Kidney glomerular epithelial cell (primary cell): ENCODE results near the gene PTPRN2.

ENCODE experiments used
- DNase-seq: peaks from one replicate; lab custom pipeline; 2025; lab: John Stamatoyannopoulos, UW

PTPRN2 gene

DNA sequence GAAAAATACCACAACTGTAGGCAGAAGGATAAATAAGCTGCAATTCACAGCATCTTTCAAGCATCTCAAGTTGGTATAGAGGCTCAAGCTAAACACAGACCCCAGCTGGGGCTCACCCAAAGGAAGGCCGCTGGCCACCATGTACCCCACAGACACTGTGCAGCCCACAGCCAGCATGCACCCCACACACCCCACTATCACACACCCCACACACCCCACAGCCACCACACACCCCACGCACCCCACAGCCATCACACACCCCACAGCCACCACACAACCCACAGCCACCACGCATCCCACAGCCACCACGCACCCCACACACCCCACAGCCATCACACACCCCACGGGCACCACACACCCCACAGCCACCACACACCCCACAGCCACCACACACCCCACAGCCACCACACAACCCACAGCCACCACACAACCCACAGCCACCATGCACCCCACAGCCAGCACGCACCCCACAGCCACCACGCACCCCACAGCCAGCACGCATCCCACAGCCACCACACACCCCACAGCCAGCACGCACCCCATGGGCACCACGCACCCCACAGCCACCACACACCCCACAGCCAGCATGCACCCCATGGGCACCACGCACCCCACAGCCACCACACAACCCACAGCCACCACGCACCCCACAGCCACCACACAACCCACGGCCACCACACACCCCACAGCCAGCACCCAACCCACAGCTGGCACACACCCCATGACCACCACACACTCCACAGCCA, 1036.1 kb downstream of the PTPRN2 start:
- no peak for DNase-seq

DNA sequence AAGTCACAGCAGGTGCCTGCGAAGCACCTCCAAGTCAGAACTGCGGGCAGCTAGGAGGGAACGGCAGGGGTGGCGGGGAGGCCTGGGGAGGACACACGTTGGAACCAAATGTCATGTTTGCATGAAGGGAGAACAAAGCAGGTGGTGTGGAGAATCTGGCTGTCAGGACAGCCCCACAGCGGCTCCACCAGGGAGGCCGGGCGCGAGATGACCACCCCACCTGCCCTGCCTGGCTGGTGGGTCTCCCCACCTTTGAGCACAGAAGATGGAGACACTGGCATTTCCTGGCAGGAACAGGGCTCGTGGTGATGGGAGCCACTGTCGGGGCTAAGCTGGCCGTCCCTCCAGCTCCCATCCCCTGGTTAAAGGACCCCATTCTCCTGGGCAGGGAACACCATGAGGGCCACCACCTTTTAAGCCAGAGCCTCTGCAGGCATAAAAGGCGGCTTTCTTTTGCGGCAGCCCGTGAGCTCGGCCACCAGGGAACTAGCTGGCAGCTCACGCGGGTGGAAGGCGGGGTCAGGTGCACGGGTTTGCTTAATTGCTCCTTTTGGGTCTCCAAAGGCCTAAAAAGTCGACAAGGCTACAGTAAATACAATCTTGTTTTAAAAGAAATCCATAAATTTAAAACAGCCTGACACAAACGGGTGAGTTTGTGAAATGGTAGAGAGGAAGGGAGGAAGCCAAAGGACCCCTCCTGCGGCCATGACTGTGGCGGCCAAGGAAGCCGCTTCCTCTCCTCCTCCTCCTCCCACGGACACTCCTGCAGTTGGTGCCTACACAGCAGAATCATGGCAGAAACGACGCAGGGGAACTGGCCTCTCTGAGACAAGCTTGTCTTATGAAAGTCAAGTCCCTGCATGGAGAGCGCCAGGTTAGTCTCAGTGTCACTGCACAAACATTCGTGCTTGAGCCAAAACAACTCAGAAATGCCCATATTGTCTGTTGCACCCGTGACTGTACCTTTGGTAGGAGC, 1037.0 kb downstream of the PTPRN2 start:
- no peak for DNase-seq

DNA sequence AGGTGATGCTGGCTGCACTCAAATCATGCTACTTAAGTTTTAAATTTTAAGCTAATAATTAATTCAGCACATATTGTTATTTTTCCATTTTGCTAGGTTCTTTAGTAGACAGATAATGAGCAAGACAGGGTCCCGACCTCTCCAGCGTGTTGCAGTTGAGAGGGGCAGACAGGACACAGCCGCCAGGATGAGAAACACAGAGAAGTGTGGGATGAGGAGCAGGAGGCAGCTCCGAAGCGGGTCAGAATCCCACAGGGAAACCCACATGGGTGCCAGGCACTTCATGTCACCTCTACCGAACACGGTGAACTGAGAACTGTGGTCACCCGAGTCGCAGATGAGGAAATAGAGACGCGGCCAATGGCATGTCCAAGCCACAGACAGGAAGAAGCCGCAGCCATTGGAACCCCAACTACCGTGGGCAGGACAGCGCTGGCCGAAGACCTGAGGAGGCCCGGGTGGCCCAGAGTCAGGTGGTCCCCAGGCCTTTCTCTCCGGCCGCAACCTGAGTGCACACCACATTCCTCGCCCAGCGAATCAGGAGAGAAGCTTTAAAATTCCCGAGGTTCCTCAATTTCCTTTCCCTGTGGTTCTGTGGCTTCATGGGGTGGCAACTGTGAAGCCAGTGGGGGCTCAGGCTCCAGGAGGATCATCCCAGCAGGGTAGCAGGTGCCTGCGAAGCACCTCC, 1037.9 kb downstream of the PTPRN2 start:
- no peak for DNase-seq

DNA sequence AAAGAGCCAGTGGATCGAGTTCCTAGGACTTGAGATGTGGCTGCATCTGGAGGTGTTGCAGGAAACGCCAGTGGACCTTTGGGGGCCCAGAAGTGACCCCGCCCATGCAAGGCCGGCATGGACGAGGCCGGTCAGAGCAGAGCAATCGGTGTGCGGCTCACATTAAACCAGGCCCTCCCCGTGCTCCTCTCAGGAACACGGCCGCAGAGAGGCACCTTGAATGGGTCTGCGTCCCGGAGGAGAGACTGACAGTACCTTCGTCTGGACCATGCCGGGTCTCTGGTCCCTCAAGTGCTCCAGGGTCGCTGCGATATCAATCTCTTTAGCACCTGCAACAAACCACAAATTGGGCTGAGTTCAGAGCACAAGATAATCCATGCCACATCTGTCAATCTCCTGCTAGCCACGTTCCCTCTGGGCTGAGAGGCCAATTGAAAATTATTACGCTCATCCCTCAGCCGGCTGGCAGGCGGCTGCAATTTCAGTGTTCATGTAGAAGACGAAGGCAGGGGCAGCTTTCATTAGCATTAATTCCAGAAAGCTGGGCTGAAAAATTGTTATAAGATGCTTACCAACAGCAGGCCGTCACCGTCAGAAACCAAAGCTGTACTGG, 1038.8 kb downstream of the PTPRN2 start:
- no peak for DNase-seq

DNA sequence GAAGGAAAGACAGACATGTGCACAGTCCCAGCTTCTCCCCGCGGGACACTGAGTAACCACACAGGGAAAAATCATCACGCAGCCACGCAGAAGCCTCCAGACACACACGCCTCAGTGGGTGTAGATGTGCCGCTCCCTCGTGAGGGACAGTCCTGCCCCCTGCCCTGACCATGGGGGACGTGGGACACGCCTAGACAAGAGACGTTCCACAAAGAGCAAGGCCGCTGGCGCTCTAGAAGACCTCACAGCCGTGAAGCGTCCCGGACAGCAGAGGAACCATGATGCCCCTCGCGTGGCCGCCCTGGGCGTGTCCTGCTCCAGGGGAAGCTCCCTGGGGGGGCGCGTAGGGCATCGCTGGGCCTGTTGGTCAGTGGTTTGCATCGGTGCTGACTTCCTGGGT, 1040.0 kb downstream of the PTPRN2 start:
- no peak for DNase-seq

DNA sequence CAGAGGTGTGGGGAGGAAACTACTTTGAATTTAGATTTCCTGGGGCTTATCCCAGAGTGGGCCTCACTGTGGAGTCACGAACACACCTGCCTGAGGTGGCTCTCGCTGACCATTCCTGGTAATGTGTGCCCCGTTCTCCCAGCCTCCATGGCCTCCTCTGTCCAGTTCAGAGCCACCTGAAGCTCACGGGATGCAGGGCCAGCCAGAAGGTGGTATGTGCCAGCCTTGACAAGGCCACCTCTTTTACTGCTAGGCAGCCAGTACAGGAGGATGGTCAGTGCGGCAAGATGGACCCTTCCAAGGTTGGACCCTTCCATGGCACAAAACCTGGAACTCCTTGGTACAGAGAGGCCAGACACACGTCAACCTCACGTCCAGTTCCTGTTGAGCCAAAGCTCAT, 1040.5 kb downstream of the PTPRN2 start:
- no peak for DNase-seq

DNA sequence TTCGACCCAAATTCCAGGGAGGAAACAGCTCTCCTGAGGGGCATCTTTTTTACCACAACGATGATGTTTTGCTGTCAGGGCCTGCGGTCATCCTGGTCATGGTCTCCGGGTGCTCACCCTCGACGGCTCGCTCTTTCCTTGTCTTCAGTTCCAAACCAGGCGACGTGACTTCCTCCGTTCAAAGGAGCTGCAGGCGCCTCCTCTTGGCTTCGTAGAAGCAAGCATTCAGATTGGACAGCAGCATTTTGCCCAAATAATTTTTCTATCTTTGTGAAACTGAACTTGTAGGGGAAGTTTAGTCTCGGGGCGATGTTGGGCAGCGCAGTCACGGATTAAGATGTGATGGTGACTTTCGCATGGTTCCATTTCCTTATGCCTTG, 1042.0 kb downstream of the PTPRN2 start:
- no peak for DNase-seq

DNA sequence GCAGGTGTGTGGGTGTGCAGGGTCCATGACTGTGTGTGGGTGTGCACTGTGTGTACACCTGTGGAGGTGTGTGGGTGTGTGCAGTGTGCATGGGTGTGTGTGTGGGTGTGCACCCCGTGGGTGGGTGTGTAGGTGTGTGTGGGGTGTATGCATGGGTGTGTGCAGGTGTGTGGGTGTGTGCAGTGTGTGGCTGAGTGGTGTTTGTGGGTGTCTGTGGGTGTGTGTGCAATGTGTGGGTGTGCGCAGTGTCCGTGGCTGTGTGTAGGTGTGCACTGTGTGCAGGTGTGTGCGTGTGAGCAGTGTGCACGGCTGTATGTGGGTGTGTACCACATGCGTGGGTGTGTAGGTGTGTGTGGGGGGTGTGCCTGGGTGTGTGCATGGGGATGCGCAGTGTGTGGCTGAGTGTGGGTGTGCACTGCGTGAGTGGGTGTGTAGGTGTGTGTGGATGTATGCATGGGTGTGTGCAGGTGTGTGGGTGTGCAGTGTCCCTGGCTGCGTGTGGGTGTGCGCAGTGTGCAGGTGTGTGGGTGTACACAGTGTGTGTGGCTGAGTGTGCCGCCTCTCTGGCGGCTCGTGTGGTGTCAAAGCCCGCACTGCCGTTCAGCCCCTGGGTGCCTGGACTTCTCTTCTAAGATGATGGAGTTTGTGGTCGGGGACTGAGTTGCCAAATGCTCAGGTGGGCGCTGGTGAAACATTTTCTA, 1042.5 kb downstream of the PTPRN2 start:
- DNase-seq: no peak

DNA sequence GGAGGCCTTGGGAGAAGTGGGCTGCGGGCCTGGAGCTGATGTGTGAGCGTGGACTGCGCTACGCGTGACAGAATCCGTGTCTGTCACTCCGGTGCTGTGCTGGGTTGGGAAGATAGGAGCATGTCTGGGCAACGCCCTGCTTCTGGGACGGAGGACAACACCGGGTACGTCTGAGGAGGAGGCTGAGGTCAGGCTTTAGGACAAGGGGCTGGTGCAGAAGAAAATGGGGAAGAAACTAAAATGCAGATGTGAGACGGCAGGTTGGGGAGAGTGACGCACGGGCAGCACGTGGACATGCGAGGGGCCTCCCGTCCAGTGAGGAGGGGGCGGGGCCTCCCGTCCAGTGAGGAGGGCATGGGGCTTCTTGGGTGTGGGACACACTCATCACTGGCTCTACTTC, 1043.4 kb downstream of the PTPRN2 start:
- no peak for DNase-seq

DNA sequence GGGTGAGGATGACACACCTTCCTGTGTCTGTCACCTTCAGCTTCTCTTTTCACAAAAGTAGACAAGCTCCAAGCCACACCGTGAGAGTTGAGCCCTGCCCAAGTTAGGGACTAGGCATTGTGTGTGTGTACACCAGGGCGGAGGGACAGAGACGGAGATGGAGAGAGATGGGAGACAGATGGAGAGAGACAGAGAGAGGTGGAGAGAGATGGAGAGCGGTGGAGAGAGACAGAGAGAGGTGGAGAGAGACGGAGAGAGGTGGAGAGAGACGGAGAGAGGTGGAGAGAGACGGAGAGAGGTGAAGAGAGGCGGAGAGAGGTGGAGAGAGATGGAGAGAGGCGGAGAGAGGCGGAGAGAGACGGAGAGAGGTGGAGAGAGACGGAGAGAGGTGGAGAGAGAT, 1043.8 kb downstream of the PTPRN2 start:
- no peak for DNase-seq

DNA sequence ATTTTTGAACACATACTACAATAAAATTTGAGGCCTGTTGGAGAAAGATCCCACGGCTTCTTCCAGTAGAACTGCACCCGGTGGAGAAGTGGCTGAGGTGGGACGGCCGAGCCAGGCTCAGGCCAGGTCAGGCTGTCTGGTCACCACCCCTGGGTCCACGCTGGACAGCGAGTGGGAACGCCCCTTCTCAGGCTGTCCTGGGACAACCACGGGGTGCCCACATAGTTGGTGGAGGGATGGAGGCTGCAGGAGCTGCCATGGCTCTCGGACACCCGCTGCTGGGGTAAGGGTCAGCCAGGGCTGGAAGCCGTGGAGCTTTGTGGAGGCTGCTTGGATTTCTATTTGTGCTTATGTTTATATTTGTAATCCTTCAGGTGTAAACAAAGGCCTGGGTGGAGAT, 1044.3 kb downstream of the PTPRN2 start:
- DNase-seq: no peak

DNA sequence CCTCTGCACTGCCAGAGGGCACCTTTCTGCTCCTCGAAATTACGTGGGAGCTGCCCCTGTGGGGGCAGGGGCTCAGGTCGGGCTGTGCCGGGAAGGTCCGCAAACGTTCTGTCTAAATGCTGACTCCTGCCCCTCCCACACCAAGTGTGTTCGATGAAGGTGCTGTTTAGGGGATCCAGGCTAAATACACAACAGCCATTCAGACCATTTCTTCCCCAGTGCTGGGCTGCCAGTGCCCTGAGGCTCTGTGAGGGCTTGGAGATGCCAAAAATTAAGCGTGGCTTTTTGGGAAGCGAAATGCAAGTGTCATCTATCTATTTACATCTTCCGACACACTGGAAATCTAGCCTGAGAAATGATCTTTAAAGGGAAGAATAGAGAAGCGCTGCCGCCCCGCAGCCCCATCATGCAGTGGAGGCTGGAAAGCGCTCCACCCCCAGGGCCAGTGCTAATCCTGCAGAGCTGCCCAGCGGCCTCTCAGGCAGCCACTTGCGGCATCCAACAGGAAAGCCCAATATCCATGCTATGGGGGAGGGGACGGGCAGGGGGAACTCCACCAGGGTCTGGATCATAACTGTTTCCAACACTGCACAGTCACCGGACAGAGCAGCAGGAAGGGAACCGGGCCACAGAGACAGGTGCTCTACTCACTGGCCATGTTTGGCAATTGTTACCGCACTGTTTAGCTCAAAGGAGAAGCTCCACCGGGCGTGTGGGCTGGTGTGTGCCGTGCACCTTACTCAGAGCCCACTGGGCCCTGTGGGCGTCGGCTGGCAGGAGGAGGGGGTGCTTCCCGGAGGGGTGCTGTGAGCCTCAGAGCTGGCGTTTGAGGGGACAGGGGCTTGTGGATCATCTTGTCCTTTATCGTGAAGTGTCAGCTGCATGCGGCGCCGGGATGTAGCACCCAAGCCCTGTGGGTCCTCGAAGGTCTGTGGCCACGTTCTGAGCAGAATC, 1045.3 kb downstream of the PTPRN2 start:
- no peak for DNase-seq

DNA sequence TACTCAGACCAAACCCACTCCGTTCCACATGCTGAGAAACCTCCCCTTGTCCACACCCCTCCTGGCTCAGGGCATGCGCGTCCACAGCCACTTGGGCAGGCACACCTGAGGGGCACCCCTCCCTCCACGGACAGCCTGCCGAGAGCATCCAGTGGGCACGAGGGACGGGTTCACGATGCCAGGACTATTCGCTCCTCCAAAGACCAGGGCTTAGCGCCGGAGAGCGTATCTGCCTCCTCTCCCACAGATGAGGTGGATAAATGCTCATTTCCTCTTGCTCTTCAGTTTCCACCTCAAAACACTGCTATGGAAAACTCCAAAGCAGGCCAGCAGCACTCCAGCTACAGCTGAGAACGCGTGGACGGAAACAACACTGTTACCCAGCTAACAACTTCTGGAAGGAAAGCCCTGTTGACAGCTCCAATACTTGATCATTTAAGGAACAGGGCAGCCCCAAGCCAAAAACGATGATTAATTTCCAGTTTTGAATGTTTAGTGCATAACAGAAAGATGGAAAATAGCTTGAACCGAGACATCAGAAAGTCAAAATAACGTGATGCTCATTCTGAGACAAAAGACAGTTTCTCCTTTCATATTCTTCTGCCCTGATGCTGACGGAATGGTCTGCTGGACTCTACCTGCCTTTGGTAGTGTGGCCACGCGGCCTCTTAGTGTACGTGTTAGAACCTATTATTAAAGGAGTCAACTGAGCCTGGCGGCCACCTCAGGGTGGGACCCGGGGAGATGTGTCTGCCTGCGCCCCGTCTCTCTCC, 1046.1 kb downstream of the PTPRN2 start:
- no peak for DNase-seq

DNA sequence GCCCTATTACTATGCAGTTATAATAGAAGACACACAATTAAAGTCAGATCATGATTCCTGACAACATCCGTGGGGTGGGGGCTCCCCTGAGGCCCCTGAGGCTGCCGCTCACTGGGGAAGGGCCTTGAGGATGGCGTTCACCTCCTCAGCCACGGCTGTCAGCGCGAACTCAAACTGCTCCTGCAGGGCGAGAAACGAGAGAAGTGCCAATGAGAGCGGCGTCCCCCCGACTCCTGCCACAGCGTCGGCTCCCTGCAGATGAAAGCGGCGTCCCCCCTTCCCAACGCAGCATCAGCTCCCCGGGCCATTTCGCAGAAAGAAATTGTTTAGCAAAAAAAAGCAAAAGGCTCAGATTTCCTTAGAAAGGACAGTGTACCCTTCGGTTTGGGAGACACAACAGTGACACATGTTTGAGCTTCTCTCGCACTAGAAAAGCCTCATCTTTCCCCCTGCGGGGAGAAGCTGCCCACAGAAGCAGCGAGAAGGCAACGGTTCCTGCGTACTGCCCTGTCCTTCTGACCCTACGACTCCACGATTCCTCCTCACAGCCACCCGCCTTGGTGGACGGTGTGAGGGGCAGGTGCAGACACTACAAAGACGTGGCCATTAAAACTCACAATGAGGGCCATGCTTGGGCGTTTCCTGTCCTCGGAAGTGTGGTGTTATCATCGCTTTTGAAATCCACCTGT, 1046.9 kb downstream of the PTPRN2 start:
- no peak for DNase-seq

DNA sequence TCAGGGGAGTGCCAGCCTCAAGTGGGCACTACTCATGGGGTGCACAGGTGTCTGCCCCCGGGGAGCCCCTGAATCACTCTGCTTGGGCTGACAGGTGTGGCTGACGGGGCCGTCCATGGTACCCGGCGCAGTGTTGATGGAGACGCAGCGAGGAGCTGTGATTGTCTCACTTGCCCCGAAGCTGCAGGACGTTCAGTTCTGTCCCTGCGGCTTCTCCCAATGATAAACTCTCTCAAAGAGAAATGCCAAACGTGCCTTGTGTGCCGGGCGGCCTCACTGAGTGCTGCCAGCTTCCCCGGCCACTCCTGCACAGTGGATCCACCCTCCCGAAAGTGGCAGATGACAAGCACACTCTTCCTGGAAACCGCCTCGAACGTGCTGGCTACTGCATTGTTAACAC, 1047.6 kb downstream of the PTPRN2 start:
- DNase-seq: no peak

DNA sequence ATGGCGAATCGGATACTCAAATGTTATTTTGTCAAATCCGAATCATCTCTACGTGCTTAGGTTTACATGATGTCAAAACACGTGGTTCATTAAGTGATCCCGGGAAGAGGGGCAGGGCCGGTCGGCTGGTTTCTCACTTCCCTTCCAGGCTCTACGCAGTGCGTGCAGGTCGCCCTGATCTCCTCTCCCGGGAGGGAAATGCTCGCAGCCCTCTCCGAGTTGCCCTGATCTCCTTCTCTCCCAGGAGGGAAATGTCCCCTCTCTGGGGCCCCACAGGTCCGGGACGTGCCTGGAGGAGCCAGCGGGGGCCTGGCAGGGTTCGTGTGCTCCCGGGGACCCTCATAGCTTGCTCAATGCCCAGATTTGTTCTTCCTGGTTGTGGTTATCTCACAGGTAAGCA, 1048.1 kb downstream of the PTPRN2 start:
- DNase-seq: no peak

DNA sequence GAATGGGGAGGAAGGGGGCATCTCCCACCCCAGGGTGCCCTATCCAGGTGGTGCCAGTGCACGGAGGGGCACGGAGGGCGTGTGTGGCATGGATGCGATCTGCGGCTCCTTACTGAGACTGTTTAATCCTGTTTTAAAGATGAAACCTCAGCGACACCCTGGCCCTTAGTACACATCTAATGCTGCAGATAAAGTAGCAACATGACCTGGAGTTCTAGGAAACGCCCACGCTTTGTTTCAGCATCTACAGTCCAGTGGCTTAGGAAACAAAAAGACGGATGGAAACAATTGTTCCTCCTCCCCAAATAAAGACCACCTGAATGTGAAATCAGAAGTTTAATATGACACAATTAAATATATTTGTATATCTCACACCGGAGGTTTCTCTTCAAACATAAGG, 1048.9 kb downstream of the PTPRN2 start:
- no peak for DNase-seq

DNA sequence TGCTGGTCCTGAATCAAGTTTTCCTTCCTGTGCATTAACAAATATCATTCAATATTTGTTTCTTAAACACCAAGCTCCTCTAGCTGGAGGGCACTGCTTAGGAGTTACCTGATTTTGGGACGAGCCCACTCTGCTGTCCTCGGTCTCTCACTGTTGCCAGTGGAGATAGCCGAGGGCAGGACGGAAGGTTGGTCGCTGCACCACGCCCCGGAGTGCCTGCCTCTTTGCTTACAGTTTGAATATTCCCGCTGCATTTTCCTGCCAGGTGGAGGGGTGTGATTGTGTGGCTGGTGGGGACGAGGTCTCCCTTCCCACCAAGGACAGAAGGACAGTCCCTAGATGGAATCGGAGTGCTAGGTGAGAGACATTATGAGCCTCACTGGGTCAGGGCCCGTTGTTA, 1049.3 kb downstream of the PTPRN2 start:
- DNase-seq: no peak

DNA sequence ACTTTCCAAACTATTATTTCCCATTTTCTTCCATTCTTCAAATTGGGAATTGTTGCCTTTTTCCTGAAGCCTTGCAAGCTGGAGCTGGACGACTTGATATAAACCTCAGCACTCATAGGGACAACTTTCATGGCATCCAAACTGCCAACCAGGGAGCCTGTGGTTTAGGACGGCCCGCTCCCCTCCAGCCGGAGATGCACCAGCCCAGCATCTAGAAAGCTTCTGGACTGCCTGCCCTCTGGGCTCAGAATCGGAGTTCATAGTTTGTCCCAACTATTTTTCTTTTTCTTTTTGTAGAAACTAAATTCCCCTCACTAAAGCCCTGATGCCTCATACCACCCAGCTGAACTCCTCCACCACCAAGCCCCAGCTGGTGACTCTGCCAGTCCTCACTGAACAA, 1050.6 kb downstream of the PTPRN2 start:
- no peak for DNase-seq
